Esophagus muscularis mucosa (tissue), 4 donors: Measurements from ENCODE around the gene PPP3CB. TPM values are rescaled to one million over a fixed set of nuclear protein-coding genes. Genes with fewer than 3 reads are reported as not detected.

ENCODE experiments used
- DNase-seq: peaks from one replicate; pipeline ENCODE4 v3.0.0-alpha.2; 2017; ENCODE audit errors: extremely low spot score
- H3K27ac ChIP-seq, 4 donors: fragments of 200-600 bp; sonication (generic); replicated peaks in 1 of 4; 1 replicate in 3 of 4; 2 replicates in 1 of 4; pipeline ENCODE4 v1.5.1; 2016 to 2019; ENCODE audit warnings: mild to moderate bottlenecking in 1 of 4
- H3K27me3 ChIP-seq, 4 donors: fragments of 200-600 bp; sonication (generic); one replicate each; pipeline versions ENCODE4 v1.5.1 to v1.6.0; 2016 to 2019
- H3K36me3 ChIP-seq, 4 donors: fragments of 200-600 bp; sonication (generic); one replicate each; pipeline ENCODE4 v1.5.1; 2016 to 2019
- H3K4me1 ChIP-seq, 4 donors: fragments of 200-600 bp; sonication (generic); one replicate each; pipeline ENCODE4 v1.5.1; 2016 to 2019
- H3K4me3 ChIP-seq, 4 donors: fragments of 200-600 bp; sonication (generic); 1 replicate in 2 of 4; 2 replicates in 2 of 4; pipeline ENCODE4 v1.5.1; 2016 to 2019; ENCODE audit warnings: mild to moderate bottlenecking in 4 of 4, moderate library complexity in 1 of 4
- H3K9me3 ChIP-seq, 4 donors: fragments of 200-600 bp; sonication (generic); 1 replicate in 3 of 4; 2 replicates in 1 of 4; pipeline ENCODE4 v1.5.1; 2016 to 2019
- CTCF ChIP-seq, 3 experiments: fragments of 200-600 bp in 2 of 3; fragments of 450-650 bp in 1 of 3; sonication (generic) in 2 of 3; IDR thresholded peaks; one replicate each; pipeline ENCODE4 v1.5.1; 2017 to 2019; ENCODE audit warnings: antibody characterized with exemption in 3 of 3, mild to moderate bottlenecking in 2 of 3, moderate library complexity in 1 of 3
- EP300 ChIP-seq: sonication (generic); formaldehyde crosslinking; IDR thresholded peaks from one replicate; pipeline ENCODE4 v1.6.1; 2017; ENCODE audit warnings: antibody characterized with exemption
- POLR2A ChIP-seq: fragments of 450-650 bp; IDR thresholded peaks from one replicate; pipeline ENCODE4 v1.6.1; 2017; ENCODE audit warnings: antibody characterized with exemption, moderate library complexity, mild to moderate bottlenecking, low read depth
- POLR2AphosphoS5 ChIP-seq, 2 donors: sonication (generic); formaldehyde crosslinking; IDR thresholded peaks; one replicate each; pipeline ENCODE4 v1.6.1; 2017; ENCODE audit warnings: antibody characterized with exemption in 2 of 2
- WGBS: methylation state at CpG from one replicate; pipeline ENCODE4 v1.1.5; 2018; 5-methylcytosine and 5-hydroxymethylcytosine counted together
- intact Hi-C: fragments of 100-400 bp; cut with DNase I; formaldehyde crosslinking; loops from one replicate; pipeline ENCODE4 v1.15.1; 2023
- total RNA-seq, 4 donors: library from RNA; depleted of rRNA; stranded (reverse); fragments of >200 nt; gene quantifications; one replicate each; pipeline versions ENCODE4 v1.1.0 to v1.2.1, GENCODE V29; 2016

Gene PPP3CB
- total RNA-seq, 4 donors from 2014 or later, result 67.1 to 106 (median 71.6) TPM

DNA sequence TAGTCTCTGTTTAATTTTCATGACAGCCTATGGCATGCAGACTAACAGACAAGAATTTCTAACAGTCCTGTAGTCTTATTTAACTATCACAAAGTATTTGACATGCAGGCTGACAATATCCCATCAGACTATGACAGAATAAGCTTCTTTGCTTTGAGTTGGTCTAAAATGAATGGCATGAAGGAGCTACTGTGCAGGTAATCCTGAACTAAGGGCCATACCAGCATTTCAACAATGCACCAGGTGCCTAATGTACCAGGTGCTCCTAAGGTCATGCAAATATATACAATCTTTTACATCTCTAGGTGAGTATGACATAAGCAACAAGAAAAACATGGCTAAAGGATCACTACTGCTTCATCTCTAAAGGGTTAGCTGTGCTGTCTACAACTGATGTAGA, 48.9 kb downstream of the PPP3CB start:
- H3K36me3 ChIP-seq, result peaks cover 25 to 67% (median 27%) of the 10 kb centered on the region in 4 donors
- peaks cover 0 to 9% (median 0%) of the 10 kb centered on the region in 4 donors for H3K4me1 ChIP-seq
- no peak overlapping the region for H3K27ac ChIP-seq
- no peak overlapping the region for H3K4me3 ChIP-seq
- intact Hi-C loops, result no loop called here
- H3K27me3 ChIP-seq, result no peaks in the 10 kb centered on the region
- TF ChIP-seq POLR2A (no peak), POLR2AphosphoS5 (IDR thresholded peaks at IDR 0.05) (no peak), CTCF (IDR thresholded peaks at IDR 0.05) (no peak)
- H3K9me3 ChIP-seq, result no peaks in the 10 kb centered on the region
- no peak for DNase-seq

DNA sequence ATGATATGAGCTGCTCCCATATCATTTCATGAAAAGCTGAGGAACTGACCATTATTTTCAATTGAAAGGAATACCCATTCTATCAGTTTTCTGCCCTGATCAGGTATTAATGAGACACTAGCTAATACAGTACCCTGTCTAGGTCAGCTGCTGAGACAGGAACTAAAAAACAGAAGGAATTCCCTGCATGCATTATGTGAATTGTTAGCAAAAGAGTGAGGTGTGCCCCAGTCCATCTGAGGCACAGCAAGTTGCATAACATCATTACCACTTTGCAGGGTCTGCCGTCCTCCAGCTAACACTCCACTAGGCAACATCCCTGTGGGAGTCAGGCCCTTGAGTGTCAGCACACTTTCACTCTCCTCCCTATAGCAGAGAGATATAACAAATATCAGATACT, 51.4 kb downstream of the PPP3CB start:
- no peak for DNase-seq
- Histone ChIP-seq H3K4me3 (no peak overlapping the region), H3K9me3 (no peaks in the 10 kb centered on the region), H3K27me3 (no peaks in the 10 kb centered on the region), H3K36me3 (peaks cover 23 to 77% (median 26%) of the 10 kb centered on the region in 4 donors), H3K4me1 (peaks cover 0 to 11% (median 9%) of the 10 kb centered on the region in 4 donors), H3K27ac (no peak overlapping the region)
- 90% methylated on average over 1 of the region's 1 CpG for WGBS
- TF ChIP-seq CTCF (IDR thresholded peaks at IDR 0.05) (no peak), POLR2AphosphoS5 (IDR thresholded peaks at IDR 0.05) (no peak), EP300 (no peak), POLR2A (no peak)
- intact Hi-C loops, result no loop called here

DNA sequence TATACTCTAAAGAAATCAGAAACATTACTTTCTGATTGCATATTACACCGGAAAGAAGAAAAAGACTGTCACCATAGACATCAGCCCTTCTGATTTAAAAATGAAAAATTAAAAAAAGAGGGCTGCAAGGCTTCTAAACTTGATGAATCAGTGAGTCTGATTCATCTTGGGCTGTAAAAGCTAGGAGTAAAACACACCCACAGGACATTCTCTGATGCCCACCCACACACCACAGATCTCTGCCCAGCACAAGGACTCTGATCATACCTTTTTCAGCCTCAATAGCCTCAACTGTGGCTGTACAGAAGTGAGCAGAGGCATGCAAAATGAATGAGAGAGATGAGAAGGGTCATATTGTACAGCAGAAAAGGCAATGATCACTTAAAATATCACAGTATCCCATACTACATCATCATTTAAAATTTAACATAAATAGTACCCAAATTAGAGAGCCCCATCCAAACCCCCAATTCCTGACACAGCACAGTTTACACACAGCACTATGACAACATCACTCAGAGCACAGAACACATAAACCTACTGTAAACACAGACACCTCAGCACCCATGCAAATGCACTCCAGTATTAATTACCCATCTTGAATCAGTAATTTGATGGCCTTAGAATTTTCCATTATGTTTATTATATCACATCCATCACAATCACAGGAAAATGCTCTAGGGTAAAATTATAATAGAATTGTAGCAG, 56.1 kb downstream of the PPP3CB start:
- H3K4me1 ChIP-seq, result peaks cover 0 to 15% (median 5%) of the 10 kb centered on the region in 4 donors
- no peaks in the 10 kb centered on the region for H3K27me3 ChIP-seq
- H3K36me3 ChIP-seq, result peaks cover 13 to 68% (median 18%) of the 10 kb centered on the region in 4 donors
- 70% methylated on average over 1 of the region's 1 CpG for whole genome bisulfite sequencing
- TF ChIP-seq EP300 (no peak), POLR2AphosphoS5 (IDR thresholded peaks at IDR 0.05) (no peak), POLR2A (no peak), CTCF (IDR thresholded peaks at IDR 0.05) (no peak)
- intact Hi-C loops, result no loop called here
- no peak overlapping the region for H3K27ac ChIP-seq
- H3K9me3 ChIP-seq, result no peaks in the 10 kb centered on the region
- no peak overlapping the region for H3K4me3 ChIP-seq
- no peak for DNase-seq

- H3K9me3 ChIP-seq, result no peaks in the 10 kb centered on the region
- TF ChIP-seq POLR2A (no peak), EP300 (no peak), POLR2AphosphoS5 (IDR thresholded peaks at IDR 0.05) (no peak), CTCF (IDR thresholded peaks at IDR 0.05) (no peak)
- DNase-seq, result no peak
- H3K4me3 ChIP-seq, result no peak overlapping the region
- H3K4me1 ChIP-seq, result peaks cover 0 to 15% (median 5%) of the 10 kb centered on the region in 4 donors
- peaks cover 10 to 64% (median 14%) of the 10 kb centered on the region in 4 donors for H3K36me3 ChIP-seq
- no peaks in the 10 kb centered on the region for H3K27me3 ChIP-seq
- 75% methylated on average over 1 of the region's 1 CpG for WGBS
- no peak overlapping the region for H3K27ac ChIP-seq
- intact Hi-C loops, result no loop called here
Observed at GRCh38 chr10:73439055-73439454, 56.8 kb downstream of the PPP3CB start.

- Histone ChIP-seq H3K27ac (no peak within 1 kb of the TSS), H3K27me3 (no peaks in the 10 kb centered on the region), H3K36me3 (peaks cover 8 to 53% (median 16%) of the 10 kb centered on the region in 4 donors), H3K4me1 (no peaks in the 10 kb centered on the region), H3K4me3 (no peak within 1 kb of the TSS), H3K9me3 (no peaks in the 10 kb centered on the region)
- TF ChIP-seq POLR2AphosphoS5 (IDR thresholded peaks at IDR 0.05) (no peak), POLR2A (no peak), EP300 (no peak), CTCF (IDR thresholded peaks at IDR 0.05) (no peak)
- intact Hi-C loops, result no loop called here
- no peak for DNase-seq
Observed at GRCh38 chr10:73433538-73433867, 62.3 kb downstream of the PPP3CB start, which contains the start of gene MSS51. Gene MSS51, minus strand, starts transcription at chr10:73433561. Its CDS starts 5,277 bp downstream, at chr10:73428284.
